Activated CD4-positive, alpha-beta T cell treated with anti-CD3 and anti-CD28 coated beads, Interleukin-2, amount 50 U/mL, for 24 hours (primary cell): ENCODE data around the gene STC2.

Experiments
- DNase-seq, 2 donors: peaks; one replicate each; pipeline ENCODE4 v3.0.0-alpha.2; 2020; ENCODE audit warnings: low read depth in 1 of 2, low spot score in 1 of 2

Gene STC2

DNA sequence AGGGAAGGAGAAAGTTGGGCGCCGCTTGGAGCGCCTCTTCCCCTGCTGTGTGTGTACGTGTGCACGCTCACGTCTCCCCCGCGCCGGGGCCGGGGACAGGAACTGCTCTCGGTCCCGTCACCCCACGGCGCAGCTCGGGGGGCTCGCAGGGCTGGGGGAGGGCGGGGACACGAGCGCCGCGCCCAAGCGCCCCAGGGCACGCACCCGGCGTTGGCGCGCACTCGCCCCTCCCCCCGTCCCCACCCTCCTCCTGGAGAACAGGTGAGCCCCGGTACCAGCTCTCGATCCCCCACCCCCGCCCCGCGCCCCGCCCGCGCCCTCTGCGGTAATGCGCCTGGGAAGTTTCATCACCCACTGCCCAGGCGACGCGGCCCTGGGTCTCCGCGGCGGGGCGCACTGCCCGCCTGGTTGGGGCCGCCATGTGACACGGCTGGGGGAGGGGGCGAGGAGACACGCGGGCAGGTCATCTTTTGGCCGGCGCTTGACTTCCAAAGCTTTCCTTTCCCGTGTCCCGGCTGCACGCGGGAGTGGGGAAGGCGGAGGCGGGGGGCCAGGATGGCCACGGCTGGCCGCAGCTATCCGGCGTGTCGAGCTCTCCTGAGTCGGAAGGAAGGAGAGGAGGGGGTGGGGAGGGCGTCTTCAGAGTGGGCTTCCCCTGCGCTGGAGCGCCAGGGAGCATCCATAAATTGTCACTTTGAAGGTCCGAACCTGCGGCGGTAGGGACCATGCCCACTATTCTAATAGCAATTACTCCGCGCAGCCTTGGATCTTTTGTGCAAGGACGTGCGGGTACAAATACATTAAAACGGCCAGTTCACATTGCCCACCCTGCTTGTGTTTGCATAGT lies 1.5 kb upstream of the STC2 start:
- DNase-seq: no peak

DNA sequence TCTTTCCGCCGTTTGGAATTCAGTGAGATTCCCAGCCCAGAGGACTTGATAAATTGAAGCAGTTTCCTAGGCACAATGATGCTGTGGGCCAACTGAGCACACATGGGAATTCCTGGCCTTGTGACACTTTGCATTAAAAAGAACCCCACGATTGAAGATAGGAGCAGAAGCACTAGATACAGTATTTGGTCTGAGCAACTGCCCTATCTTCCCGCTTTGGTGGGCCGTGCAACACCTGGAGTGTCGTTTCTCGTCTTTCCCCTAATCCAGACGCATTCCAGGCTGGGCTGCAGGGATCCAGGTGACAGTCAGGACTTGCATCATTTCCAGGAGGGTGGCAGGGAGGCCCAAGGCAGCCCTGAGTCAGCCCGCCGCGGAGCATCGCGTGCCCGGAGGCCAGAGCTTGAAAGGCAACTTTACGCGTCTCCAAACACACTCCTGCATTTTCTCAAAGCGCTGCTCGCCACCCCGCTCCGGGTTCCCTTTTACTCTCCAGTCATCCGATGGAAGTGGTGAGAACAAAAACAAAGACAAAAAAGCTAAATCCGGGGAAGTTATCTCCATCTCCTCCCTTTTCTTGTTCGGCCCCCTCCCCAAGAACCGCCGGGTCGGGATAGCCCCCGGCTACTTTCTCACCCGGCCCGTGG lies 753 bp upstream of the STC2 start:
- no peak for DNase-seq

DNA sequence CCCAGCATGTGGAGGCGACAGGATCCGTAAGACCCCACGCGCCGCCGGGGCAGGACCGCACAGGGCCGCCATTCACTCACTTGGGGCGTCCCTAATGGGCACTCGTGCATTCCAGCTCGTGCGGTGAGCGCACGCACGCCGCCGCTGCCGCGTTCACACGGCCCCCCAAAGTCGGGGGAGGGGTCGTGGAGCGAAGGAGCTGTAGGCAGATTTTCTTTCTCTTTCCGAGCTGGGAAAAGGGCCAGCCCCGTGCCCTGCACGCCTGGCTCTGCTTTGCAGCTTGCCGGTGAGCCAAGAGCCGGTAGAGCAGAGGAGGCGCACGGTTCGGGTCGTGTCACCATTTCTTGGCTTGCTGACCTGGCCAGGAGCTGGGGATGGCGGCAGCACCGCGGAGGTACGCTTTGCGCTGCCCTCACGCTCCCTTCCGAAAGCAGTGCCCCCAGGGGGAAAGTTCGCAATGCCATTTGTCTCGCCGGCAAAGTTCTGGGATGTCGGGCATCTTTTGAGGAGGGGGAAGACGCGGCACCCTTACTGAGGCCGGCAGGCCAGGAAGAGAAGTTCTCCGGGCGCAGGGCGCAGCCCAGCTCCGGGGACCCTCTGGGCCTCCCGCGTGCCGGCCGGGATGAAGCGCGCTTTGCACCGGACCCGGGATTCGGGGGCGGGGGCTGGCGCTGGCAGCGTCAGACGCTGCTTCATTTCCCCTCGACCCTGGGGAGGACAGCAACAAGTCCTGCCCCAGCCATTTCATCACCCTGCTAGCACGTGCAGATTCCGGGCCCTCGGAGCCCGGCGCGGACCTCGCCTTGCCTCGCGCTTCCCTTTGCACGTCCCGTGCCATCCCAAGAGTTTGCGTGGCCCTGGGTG lies 898 bp downstream of the STC2 start:
- no peak for DNase-seq

DNA sequence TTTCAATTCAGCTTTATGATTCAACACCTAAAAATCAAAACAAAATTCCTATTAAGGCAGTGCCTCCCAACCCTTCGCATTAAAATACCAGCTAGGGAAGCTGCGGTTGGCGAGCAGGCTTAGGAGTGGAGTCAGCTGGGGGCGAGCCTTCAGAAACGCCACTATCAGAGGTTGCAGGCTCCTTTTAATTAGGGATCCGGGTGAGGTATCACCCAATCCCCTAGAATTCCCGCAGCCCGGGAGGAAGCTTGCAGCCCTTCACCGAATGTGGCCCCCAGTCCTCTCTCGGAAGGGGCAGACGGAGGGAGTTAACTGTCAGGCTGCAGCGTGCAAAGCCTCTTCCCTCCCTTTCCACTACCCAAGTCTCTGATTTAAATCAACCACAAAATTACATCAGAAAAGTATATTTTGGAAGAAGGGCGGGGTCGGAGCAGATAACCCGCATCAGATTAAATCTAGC lies 1.7 kb downstream of the STC2 start:
- DNase-seq: no peak

DNA sequence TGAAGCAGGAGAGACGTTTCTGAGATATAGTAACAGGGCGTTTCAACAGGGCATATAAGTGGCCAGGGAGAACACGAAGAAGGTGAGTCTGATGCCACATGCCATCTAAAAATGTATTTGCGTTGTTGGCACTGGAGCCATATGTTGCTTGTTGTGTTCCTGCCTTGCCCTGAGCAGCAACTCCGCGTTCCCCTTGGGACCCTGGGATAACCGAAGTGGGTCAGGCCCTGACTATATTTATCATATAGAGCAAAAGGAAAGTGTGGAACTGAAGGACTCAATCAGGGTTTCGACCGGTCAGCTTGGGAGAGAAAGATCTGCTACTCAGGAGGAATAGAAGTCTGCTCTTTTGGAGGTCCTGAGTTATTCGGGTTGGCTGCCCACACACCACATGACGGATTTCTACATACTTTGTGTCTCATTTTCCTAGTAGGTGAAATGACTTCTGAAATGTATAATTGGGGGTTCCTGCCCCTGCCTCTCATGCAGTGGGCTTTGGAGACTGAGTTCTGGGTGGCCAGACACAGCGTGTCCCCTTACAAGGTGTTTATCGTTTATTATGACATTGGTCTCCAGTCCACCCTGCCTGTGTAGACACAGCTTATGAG lies 3.0 kb downstream of the STC2 start:
- DNase-seq: no peak

DNA sequence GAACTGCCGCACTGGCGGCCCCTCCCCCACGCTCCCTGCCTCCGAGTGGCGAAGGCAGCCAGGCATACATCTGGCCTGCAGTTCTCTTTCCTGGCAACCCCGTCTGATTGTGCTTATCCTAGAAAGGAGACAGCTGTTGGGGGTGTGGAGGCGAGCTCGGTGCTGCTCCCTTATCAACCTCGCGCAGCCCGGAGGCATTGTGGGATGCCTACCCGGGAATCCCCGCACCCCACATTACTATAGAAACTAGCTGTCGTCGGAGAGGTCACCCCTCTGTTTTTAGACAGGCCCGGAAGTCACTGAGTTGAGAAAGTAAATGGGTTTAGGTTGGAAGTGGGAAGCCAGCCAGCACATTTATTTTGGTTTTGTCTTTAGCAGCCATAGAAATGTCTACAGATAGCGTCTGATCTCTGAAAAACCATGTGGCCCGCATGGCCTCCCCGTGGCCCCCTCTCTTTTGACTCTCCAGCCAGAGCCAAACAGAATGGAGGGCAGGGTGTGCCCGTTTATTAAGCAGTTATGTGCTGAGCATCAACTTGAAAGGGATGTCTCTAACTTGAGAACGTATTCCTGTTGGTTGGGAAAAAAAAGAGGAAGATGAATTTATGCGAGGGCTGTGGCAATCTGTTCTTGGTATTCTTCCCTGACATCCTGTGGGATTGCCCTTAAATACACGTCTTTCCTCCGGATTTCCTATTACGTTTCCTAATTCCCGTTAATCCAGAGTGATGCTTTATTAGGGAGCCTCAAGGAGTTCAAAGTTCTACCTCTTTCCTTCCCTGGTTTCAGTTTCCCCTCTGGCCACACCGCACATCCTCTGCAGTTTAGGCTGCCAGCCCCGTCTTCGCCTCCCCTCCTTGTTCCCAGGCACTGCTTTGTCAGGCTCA lies 3.9 kb downstream of the STC2 start:
- DNase-seq: no peak

DNA sequence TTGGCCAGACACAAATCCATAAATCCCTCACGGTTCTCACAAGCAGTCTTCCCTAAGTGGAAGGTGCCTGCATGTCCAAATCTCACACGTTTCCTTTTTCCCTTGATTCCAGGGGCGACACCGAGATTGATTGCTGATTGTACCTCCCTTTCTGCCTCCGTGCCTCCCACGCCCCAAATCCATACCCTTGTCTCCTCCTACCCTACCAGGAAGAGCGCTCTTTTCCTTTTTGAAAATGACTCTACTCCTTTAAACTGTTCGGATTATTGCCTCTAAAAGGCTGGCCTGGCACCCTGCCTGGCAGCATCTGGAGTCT lies 4.5 kb downstream of the STC2 start:
- no peak for DNase-seq

DNA sequence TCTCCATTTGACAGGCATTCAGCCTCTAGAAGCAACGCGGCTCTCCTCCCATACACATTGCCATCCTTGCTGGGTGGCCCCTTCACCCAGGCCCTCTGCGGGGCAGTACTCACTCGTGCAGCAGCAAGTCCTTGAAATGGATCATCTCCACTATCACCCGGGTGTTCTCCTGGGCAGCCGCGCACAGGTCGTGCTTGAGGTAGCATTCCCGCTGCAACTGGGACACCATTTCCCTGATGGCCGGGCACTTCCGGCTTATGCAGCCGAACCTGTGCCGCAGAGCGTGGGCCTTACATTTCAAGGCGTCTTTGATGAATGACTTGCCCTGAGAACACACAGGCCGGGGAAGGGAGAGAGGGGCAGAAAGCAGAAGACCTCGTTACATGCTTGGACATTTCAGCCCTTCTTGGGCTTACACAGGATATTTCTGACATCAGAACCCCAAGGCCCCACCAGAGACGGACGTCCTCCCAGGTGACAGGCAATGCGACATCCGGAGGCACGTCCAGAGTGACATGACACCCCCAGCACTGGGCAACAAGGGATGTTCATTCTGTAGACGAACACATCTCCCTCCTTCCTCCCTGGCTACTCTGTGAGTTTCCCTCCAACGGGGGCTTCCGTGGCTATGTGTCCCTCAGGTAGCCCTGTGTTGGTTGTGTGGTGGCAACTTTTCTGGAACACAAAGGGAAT lies 5.0 kb downstream of the STC2 start:
- DNase-seq: no peak

DNA sequence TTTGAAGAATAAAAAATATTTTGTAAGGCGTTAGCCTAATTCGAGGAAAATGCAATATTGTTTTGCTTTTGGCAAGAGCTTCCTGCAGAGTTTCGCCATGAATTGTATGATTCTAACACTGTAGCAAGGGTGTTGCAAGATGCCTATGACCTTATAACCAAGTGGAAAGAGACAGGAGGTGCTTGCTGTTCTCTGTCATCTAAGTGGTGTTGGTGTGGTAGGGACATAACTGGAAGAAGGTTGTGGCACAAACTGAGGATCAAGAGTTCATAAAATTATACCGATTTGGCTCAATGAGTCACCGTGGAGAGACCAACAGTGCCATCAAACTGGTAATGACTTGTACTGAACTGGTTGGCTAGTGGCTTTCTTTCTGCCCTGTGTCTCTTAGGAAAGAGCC lies 6.3 kb downstream of the STC2 start:
- no peak for DNase-seq

DNA sequence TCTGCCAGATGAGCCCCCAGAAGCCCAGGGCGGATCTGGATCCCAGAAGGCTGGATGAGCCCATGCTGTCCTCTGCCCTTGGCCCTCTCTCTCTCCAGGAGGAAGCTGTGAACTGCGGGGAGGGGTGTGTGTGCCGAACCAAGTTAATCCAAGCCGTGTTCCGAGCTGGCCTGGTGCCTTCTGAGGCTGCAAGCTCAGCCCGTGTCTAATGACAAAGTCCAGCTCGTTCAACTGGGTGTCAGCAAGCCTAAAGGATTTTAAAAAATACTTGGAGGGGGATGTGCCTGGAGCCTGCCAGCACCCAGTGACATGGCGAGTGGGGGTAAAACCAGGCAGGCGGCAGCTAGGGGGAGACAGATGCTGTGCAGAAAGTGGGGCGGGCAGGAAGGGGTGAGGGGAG lies 8.0 kb downstream of the STC2 start:
- no peak for DNase-seq

DNA sequence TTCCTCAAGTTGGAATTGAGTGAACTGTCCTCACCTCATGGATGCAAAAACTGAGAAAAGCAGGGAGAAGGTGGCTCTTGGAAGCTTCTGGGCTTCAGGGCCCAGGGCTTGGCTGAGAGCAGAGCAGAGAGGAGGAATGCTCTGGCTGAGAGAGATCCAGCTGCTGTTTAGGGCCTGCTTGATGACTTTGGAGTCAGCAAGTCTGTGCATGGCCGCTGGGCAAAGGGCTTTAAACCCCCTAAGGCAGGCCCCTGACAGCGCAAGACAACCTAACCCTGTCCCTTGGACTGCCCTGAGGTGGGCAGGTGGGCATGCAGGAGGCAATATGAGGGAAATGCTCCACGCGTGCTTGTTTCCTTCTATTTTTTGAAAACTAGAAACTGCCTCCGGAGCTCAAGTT lies 8.6 kb downstream of the STC2 start:
- no peak for DNase-seq

DNA sequence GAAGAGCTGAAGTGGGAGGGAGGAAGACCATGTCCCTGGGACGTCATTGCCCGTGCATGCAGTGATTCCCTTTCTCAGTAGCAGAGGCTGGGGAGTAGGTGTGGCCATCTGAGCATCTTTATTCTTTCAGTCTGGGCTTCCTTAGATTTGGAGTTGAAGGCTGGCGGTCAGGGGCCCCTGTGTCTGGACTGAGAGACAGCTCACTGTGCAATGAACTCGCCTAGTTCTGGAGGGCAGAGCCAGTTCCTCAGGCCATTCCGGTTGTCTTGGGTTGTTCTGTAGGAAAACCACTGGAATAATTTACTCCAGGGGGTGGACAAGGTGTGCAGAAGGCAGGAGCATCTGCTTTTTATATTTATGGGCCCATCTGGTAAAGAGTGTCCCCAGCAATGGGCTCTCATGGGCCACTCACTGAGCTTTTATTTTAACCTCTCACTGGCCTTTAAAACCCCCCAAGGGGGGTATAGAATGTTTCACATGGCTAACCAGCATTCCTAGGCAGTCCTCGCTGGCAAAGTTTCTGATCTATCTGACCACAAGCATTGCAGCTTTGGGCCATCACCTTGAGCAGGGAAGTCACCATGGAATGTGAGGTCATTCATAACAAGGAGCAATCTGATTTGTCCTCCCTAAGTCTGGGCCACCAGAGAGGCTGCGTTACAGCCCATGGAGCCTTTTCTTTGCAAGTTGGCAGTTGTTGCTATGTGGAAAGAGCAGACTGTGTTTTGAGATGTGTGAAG lies 9.2 kb downstream of the STC2 start:
- DNase-seq: no peak

DNA sequence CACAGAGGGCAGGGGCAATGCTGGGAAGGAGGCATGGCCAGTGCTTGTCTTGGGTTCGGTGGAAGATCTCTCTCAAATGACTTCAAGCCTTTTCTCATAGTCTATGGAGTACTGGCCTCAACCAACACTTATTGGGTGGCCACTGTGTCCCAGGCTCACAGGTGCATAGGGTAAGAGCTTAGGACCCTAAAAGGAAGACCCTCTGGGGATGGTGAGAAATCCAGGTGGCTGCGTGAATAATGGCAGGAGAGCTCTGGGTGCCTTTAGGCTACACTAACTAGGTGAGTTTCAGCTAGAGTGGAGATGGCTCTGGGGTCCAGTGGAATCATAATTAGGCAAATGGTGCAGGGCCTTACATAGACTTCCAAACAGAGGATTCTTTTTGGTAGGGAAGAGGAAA lies 9.9 kb downstream of the STC2 start:
- DNase-seq: no peak

DNA sequence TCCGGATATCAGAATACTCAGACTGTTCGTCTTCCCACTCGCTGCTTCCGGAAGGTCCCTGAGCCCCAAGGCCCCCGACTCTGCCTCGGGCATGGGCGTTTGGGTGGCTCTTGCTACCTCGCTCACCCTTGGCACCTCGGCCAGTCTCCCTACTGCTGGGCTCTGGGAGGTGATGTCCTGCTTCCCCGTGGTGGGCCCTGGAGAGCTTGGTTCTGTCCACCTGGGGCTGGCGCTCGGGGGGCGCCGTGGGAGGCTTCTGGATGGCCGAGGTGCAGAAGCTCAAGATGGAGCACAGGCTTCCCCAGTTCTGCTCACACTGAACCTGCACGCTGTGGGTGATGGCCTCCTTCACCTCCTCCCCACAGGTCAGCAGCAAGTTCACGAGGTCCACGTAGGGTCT lies 10.4 kb downstream of the STC2 start:
- no peak for DNase-seq

DNA sequence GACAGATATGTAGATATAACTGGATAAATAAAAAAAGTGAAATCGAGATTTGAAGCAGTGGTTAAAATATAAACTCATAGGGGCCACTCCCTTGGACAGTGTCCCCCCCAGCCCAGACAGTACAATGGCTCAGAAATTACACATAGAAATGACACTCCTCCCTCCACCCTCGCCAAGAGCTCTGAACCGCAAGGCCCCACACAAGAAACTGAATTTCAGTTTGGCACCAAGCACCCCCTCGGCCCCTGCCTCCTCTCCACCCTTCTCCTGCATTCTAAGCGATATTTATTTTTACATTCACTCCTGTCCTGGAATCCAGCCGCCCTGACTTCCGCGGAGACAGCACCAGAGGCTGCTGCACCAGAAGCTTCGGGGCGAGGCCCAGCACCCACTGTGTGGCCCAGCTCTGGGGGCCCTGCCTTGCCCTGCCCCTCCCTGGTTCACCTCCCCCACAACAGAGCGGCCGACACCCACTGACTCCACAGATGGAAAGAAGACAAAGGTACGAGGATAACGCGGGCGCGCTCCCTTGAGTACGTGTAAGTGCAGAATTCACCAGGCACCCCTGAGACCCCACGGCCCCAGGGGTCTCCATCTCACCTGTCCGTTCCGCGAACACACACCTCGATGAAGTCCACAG lies 11.0 kb downstream of the STC2 start:
- DNase-seq: no peak

DNA sequence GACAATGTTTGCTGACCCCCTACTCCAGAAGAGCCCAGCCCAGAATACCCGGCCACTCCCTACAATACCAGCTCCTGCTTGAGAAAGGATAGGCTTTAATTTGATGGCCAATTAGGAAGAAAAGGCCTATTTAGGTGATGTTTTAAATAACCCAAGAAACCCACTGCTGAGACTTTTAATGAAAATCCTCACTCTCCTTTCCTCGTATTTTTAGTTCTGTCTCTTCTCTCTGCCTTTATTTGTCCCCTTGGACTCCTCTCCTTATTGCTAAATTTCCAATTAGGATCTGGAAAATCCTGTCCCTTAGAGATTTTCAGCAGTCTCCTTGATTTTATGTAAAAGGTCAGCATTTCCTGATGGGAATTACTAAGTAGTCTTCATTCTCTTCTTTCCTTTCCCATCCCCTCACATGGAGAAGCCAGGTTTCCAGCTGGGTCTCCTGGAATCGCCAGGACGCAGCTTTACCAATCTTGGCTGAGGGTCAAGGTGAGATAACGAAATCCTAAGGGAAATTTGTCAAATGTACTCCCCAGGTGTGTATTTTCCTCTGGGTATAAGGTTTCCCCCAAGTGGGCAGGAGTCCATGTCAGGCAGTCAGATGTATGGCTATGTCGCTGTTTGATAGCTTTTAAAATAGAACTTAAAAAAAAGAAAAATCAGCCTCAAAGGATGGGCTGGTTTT lies 11.7 kb downstream of the STC2 start:
- DNase-seq: no peak

DNA sequence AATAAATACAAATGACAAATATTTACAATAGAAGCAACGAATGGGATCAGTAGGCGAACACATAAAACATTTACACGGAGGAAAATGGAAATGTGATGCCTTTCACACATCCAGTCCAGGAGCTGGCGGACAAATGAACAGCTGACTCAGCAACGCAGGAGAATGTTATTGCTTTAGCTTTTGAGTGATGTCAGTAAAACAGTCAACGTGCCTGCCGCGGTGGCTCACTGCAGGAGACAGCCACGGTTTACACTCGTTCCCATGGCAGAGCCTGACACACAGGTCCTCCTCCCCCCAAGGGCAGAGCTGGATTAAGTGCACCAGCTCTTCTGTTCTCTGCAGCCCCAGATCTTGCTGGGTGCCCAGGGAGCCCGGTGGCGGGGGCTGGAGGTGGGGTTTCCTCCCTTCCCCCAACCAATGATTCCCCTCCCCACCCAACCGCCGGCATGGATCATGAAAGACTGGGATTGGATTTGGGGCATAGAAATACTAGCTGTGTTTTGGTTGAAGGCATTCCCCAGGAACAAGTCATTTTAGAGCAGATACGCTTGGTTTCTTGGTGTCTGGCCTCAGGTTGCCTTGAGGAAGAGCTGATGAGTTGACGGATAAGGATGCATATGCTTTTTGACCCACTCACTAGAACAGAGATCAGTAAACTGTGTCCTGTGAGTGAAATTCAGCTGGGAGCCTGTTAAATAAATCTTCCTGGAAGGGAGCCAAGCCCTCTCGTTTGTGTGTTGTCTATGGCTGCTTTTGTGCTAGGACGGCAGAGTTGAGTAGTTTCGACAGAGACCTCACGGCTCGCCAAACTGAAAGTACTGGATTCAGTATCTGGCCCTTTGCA lies 12.5 kb downstream of the STC2 start:
- DNase-seq: no peak
